ENCODE data around the gene IPO4. TPM values are rescaled to one million over a fixed set of nuclear protein-coding genes. Genes with fewer than 3 reads are reported as not detected.

The IPO4 gene
- total RNA-seq, 1 donor from 2014 or later: 30.8 TPM

GRCh38 chr14:24176599-24176998 lies 12.0 kb downstream of the IPO4 start:
- no peak for DNase-seq

GRCh38 chr14:24172871-24173281 lies 15.7 kb downstream of the IPO4 start:
- peak; percentile 7 for DNase-seq

GRCh38 chr14:24172261-24172860 lies 16.3 kb downstream of the IPO4 start:
- DNase-seq: peak; percentile 33

- peak; percentile 95 for DNase-seq
These were observed 17.0 kb downstream of the IPO4 start, which contains the start of gene REC8 for GRCh38 chr14:24171422-24172260. Gene REC8, plus strand, starts transcription at chr14:24172080. Its CDS starts 473 bp downstream, at chr14:24172553.

- no peak for DNase-seq
These were observed 21.0 kb downstream of the IPO4 start for GRCh38 chr14:24167469-24168114.

- DNase-seq: no peak
These were observed 22.8 kb downstream of the IPO4 start for GRCh38 chr14:24165785-24166184.

- no peak for DNase-seq
These were observed 24.1 kb downstream of the IPO4 start for GRCh38 chr14:24164518-24164991.

- no peak for DNase-seq
These were observed 26.5 kb downstream of the IPO4 start for GRCh38 chr14:24162093-24162492.

GRCh38 chr14:24160850-24161804 lies 27.5 kb downstream of the IPO4 start, which contains the start of gene IRF9:
Gene IRF9, plus strand, starts transcription at chr14:24161265. Its CDS starts 880 bp downstream, at chr14:24162145.
- DNase-seq: peak; percentile 98

- DNase-seq: no peak
These were observed 28.1 kb downstream of the IPO4 start for GRCh38 chr14:24160499-24160849.

GRCh38 chr14:24159777-24160498 lies 28.7 kb downstream of the IPO4 start:
- no peak for DNase-seq

- DNase-seq: no peak
These were observed 31.3 kb downstream of the IPO4 start for GRCh38 chr14:24157331-24157730.

- DNase-seq: no peak
These were observed 31.8 kb downstream of the IPO4 start for GRCh38 chr14:24156840-24157239.

GRCh38 chr14:24155100-24155499 lies 33.5 kb downstream of the IPO4 start:
- no peak for DNase-seq

- DNase-seq: no peak
These were observed 37.1 kb downstream of the IPO4 start for GRCh38 chr14:24151404-24152080.

- DNase-seq: no peak
These were observed 37.6 kb downstream of the IPO4 start for GRCh38 chr14:24150993-24151392.

GRCh38 chr14:24150567-24150966 lies 38.0 kb downstream of the IPO4 start:
- DNase-seq: no peak

GRCh38 chr14:24150061-24150460 lies 38.6 kb downstream of the IPO4 start:
- DNase-seq: no peak

GRCh38 chr14:24149302-24149969 lies 39.2 kb downstream of the IPO4 start:
- no peak for DNase-seq

Data from tongue (tissue), 2 donors.